8988T (cell line): ENCODE results near the gene GRM2.

Experiments
- DNase-seq: peaks from one replicate; pipeline ENCODE4 v3.0.0; 2011

GRM2 gene

GRCh38 chr3:51706788-51707731 is at the start of gene GRM2:
TSS of gene GRM2 (plus strand) at chr3:51707068. CDS start at chr3:51708984, 1,916 bp downstream.
- DNase-seq, result peak; percentile 85

- no peak for DNase-seq
These were observed 49.6 kb upstream of the GRM2 start for GRCh38 chr3:51657234-51657633.

- DNase-seq, result no peak
These were observed 46.9 kb upstream of the GRM2 start for GRCh38 chr3:51659942-51660341.

- DNase-seq, result no peak
These were observed 44.4 kb upstream of the GRM2 start for GRCh38 chr3:51662456-51662855.

- no peak for DNase-seq
These were observed 38.1 kb upstream of the GRM2 start for GRCh38 chr3:51668756-51669155.

GRCh38 chr3:51669241-51670052 is 37.4 kb upstream of the GRM2 start:
- DNase-seq, result peak; percentile 88

GRCh38 chr3:51670053-51670822 is 36.6 kb upstream of the GRM2 start:
- DNase-seq, result no peak

GRCh38 chr3:51670823-51671733 is 35.8 kb upstream of the GRM2 start, which contains the start of gene TEX264:
TSS of gene TEX264 (plus strand) at chr3:51671252. CDS start at chr3:51674305, 3,053 bp downstream.
- peak; percentile 96 for DNase-seq

- peak; percentile 92 for DNase-seq
These were observed 35.0 kb upstream of the GRM2 start for GRCh38 chr3:51671734-51672475.

- DNase-seq, result no peak
These were observed 33.6 kb upstream of the GRM2 start for GRCh38 chr3:51673181-51673801.

GRCh38 chr3:51673802-51674654 is 32.8 kb upstream of the GRM2 start:
- no peak for DNase-seq

GRCh38 chr3:51675201-51675611 is 31.7 kb upstream of the GRM2 start:
- peak; percentile 57 for DNase-seq

- DNase-seq, result no peak
These were observed 30.7 kb upstream of the GRM2 start for GRCh38 chr3:51676102-51676640.

- no peak for DNase-seq
These were observed 29.5 kb upstream of the GRM2 start for GRCh38 chr3:51677358-51677757.

GRCh38 chr3:51678186-51678585 is 28.7 kb upstream of the GRM2 start:
- DNase-seq, result no peak

GRCh38 chr3:51678641-51679040 is 28.2 kb upstream of the GRM2 start:
- DNase-seq, result no peak

GRCh38 chr3:51679318-51679717 is 27.6 kb upstream of the GRM2 start:
- no peak for DNase-seq

- no peak for DNase-seq
These were observed 27.1 kb upstream of the GRM2 start for GRCh38 chr3:51679777-51680176.

GRCh38 chr3:51680196-51680595 is 26.7 kb upstream of the GRM2 start:
- DNase-seq, result no peak
